GM21619 (cell line): Measurements from ENCODE around the gene NLRX1.
"Not testable (repeated sequence)": the region's sequence is repeated elsewhere in the genome, so short reads cannot be mapped to it uniquely, and the experiment has no call there.

Experiments
- ATAC-seq: cut with Tn5 transposase; IDR thresholded peaks from one replicate; pipeline ENCODE4 v1.9.1; 2021; ENCODE audit not compliant: unreplicated experiment

Gene NLRX1

DNA sequence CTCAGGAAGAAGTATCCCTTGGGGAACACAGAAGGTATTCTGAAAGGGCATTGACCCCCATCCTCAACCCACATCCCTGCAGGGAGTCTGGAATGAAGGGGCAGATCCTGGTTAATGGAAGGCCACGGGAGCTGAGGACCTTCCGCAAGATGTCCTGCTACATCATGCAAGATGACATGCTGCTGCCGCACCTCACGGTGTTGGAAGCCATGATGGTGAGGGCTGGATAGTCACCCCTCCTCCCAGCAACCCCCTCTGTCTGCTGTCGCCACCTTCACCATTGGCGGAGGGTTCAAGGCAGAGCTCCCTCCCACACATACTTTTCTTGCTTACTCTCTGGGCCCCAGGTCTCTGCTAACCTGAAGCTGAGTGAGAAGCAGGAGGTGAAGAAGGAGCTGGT is 14.3 kb upstream of the NLRX1 start:
- ATAC-seq: no peak

DNA sequence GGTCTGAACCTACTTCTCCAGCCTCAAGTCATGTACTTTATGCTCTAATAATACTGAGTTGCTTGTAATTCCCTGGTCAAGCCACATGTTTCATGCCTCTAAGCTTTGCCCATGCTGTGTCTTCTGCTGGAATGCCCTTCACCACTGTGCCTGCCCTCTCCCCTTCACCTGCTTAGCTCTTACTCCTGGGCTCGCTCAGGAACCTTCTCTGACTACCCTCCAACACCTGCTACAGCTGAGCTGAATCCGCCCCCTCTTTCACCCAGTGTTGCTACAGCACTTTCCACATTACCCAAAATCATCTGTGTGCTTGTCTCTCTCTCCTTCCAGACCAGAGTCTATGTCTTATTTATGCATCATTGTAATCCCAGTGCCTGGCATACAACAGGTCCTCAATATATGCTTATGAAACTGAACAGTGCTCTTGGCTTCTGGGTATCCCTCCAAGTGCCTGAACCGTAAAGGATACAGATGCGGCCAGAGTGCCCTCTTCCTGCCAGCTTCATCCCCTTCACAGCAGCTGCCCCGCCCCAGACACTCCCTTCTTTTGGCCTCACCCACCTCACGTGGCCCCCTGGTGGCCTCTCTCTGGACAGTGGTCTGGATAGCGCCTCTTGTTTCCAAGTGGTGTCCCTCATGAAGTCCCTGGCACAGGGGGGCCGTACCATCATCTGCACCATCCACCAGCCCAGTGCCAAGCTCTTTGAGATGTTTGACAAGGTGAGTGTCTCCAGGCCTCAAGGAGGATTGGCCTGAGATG is 12.6 kb upstream of the NLRX1 start:
- no peak for ATAC-seq

DNA sequence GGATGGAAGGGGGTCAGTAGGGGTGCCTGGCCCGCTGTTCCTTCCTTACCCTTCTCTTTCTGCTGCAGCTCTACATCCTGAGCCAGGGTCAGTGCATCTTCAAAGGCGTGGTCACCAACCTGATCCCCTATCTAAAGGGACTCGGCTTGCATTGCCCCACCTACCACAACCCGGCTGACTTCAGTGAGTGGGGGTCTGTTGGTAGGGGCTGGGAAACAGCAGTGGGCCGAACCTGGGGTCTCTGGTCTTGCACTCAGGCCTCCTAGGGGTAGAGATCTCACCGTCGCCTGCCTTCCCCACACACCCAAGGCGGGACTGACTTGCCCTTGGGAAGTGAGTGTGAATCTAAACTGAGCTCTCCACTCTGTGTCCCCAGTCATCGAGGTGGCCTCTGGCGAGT is 12.0 kb upstream of the NLRX1 start:
- ATAC-seq: no peak

DNA sequence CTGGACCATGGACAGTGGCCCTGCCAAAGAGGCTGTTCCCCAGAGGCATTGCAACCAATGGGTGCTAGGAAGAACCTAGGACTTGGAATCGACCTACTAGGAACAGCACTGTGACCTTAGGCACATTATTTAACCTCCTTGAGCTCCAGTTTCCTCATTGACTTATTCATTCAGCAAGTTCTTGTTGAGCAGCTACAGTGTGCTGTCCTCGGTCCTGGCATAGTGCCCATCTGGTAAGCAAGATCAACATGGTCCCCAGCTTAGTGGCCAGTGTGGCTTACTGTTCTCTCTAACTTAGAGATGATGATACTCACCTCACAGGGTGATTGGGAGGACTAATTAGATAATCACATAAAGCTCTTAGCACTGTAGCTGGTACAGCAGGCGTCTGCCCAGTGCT is 11.5 kb upstream of the NLRX1 start:
- ATAC-seq: no peak

DNA sequence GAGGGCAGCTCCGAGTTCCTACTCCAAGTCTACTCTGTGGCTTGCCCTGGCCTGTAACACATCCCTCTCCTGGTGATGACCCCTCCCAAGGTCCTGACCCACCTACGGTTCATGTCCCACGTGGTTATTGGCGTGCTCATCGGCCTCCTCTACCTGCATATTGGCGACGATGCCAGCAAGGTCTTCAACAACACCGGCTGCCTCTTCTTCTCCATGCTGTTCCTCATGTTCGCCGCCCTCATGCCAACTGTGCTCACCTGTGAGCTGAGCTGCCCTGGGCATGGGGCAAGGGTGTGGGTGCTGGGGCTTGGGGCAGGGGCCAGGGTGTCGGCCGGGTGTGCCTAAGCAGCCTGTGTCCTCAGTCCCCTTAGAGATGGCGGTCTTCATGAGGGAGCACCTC is 10.1 kb upstream of the NLRX1 start:
- ATAC-seq: no peak

DNA sequence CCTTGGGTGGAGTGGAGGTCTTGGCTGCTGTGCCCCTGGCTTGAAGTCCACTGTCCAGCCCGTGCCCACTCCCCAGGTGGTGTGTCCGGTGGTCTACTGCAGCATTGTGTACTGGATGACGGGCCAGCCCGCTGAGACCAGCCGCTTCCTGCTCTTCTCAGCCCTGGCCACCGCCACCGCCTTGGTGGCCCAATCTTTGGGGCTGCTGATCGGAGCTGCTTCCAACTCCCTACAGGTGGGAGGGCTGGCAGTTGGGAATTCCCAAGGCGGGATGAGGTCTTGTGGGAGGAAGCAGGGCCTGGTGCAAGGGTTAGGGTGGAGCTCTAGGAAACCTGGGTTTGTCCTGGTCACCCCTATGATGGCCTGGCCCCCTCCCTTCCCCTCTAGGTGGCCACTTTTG is 8.4 kb upstream of the NLRX1 start:
- no peak for ATAC-seq

DNA sequence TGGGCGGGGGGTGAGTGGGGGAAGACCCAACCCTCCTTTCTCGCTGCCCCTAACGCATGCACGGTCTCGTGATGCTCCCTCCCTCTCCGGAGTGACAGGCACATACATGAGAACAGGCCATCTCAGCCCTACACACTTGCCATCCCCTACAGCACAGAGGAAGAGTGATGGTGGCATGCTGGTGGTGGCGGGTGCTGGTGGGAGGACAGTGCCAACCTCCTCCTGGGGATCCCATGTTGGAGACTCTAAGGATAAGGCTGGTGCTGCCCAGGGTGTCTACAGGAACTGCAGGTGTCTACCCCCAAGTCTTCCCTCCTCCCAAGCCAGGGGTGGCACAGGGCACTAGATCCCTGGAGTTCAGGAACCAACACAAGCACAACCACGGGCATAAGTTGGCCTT is 6.7 kb upstream of the NLRX1 start:
- no peak for ATAC-seq

DNA sequence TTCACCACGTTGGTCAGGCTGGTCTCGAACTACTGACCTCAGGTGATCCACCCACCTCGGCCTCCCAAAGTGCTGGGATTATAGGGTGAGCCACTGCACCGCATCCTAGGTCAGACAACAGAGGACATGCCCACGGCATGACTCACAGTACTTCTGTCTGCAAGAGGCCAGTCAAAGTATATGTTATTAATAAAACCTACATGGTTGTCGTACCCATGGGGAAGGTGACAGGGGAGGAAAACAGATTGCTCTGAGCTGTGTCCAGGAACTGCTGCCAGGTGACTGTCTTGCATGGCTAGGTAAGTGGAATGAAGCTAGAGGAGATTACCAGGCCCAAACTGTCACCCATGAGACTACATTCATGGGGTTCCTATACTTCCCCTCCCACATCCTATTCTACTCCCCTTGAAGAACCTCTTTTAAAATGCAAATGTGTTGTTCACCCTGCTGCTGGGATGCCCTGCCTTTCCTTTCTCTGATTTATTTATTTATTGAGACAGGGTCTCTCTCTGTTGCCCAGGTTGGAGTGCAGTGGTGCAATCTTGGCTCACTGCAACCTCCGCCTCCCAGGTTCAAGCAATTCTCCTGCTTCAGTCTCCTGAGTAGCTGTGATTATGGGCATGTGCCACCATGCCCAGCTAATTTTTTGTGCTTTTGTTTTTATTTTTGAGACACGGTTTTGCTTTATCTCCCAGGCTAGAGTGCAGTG is 2.0 kb upstream of the NLRX1 start:
- no peak for ATAC-seq

DNA sequence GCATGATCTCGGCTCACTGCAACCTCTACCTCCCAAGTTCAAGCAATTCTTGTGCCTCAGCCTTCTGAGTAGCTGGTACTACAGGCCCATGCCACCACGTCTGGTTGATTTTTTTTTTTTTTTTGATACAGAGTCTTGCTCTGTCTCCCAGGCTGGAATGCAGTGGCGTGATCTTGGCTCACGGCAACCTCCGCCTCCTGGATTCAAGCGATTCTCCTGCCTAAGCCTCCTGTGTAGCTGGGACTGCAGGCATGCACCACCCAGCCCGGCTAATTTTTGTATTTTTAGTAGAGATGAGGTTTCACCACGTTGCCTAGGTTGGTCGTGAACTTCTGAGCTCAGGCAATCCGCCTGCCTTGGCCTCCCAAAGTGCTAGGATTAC is 1.5 kb upstream of the NLRX1 start:
- not testable (repeated sequence) for ATAC-seq

DNA sequence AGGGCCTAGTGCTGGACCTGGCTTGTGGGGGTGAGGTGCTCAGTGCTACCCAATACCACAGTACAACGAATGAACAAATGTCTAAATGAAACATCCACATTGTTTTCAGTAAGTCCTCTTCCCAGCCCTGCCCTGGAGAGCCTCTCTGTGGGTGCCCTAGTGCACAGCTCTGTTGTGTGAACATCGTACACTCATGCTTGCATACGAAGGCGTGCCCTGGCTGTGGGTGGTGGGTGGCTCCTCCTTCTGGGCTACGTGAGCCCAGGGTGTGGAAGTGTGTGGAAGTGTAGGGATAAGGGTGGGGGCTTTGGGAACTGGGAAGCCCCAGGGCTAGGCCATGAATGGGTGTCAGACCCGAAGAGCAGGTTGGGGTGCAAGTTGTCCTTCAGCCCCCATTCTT is 592 bp upstream of the NLRX1 start:
- no peak for ATAC-seq

DNA sequence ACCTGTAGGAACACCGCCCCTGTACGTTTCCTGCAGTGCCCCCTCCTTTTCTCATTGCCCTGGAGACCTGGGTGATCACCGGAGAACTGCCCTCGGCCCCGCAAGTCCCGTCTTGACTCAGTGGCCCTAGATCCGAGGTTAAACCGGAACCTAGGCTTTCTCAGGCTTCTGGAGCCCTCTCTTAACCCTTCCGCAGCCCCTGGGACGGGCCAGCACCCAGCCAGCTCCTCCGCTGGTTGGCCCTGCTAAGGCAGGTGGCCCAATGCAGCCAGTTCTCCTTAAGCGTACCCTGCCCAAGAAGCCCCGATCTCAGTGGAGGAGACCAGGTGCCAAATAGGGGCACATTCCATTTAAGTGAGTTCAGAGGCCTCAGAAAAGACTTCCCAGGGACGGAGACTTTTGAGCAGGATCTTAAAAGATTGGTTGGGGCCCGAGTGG is 776 bp downstream of the NLRX1 start:
- peak; percentile 26 for ATAC-seq

DNA sequence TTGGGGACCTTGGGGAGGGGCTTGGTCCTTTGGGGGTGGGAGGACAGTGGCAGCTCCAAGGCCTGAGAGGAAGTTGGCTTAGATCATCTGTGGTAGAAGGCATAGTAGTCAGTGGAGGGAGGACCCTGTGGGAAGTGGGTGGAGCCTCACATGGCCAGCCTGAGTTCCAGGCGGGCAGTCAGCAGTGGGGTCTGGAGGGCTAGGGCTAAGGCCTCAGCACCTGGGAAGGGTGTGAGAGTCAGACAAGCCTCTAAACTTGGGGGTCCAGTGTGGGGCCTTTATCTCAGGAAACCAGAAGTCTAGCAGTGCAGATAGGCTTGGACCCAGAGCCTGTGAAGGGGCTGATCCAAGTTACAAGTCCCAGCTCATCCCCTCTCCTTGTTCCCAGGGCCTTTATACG is 4.0 kb downstream of the NLRX1 start:
- no peak for ATAC-seq

DNA sequence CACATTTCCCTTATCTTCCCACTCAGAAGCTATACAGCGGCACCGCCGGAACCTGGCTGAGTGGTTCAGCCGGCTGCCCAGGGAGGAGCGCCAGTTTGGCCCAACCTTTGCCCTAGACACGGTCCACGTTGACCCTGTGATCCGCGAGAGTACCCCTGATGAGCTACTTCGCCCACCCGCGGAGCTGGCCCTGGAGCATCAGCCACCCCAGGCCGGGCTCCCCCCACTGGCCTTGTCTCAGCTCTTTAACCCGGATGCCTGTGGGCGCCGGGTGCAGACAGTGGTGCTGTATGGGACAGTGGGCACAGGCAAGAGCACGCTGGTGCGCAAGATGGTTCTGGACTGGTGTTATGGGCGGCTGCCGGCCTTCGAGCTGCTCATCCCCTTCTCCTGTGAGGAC is 4.9 kb downstream of the NLRX1 start:
- no peak for ATAC-seq

DNA sequence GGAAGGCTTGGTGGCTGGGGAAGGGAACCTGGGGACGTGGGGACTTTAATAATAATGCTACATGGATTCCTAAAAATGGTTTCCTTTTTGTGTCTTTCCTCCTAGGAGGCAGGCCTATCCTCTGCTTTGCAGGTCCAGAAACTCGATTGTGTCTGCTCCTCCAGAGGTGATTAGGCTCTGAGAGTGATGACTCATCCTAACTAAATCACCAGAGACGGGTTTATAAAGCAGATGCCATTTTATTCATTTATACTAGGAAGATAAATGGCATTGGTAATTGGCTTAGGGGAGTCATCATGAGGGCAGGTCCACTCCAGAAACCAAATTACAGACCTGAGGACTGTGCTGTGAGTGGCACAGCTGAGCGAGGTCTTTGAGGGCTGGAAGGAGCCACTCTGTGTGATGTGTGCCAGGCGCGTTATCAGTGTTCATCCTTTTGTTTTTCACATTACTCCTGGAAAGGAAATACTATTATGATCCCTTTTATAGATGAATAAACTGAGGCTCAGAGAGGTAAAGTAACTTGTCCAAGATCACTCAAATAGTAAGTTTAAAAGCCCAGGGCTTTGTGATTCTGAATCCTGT is 7.1 kb downstream of the NLRX1 start:
- ATAC-seq: no peak

DNA sequence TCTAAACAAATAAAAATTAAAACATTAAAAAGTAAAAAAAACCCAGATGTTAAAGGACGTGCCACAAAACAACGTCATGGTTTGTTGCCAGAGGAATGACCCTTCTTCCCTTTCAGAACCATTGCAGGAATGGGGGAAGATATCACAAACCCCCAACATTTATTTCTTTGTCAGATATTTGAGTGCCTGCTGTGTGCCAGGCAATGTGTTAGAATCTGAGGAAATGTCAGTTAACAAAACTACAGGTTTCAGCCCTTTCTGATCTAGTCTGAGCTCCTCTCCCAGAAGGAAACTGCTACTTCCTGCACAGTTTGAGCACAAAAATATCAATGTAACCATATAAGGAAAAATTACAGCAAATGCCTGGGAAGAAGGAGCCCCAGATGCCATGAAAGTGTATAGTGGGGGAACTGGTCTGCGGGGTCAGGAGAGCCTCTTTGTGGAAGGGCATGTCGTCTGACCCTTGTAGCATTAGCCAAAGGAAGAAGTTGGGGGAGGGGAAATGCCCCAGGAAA is 9.7 kb downstream of the NLRX1 start:
- ATAC-seq: no peak

DNA sequence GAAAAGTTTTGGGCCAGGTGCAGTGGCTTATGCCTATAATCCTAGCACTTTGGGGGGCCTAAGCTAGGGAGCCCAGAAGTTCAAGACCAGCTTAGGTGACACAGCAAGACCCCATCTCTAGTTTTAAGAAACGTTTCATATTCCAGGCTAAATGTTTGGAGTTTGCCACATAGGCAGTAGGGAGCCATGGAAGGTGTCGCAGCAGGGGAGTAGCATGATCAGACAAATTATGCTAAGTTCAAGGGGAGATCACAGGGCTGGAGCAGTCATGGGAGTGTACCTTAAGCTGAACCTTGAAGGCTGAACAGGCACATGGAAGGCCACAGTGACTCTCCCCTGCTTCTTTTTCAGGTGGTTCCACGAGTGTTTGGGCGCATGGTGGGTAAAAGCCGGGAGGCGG is 10.8 kb downstream of the NLRX1 start:
- ATAC-seq: no peak

DNA sequence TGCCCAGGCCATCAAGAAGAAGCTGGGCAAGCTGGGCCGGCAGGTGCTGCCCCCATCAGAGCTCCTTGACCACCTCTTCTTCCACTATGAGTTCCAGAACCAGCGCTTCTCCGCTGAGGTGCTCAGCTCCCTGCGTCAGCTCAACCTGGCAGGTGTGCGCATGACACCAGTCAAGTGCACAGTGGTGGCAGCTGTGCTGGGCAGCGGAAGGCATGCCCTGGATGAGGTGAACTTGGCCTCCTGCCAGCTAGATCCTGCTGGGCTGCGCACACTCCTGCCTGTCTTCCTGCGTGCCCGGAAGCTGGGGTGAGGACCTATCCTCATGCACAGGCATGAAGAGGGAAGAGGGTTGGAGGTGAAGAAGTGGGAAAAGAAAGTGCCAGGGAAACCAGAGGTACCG is 11.5 kb downstream of the NLRX1 start:
- ATAC-seq: no peak

DNA sequence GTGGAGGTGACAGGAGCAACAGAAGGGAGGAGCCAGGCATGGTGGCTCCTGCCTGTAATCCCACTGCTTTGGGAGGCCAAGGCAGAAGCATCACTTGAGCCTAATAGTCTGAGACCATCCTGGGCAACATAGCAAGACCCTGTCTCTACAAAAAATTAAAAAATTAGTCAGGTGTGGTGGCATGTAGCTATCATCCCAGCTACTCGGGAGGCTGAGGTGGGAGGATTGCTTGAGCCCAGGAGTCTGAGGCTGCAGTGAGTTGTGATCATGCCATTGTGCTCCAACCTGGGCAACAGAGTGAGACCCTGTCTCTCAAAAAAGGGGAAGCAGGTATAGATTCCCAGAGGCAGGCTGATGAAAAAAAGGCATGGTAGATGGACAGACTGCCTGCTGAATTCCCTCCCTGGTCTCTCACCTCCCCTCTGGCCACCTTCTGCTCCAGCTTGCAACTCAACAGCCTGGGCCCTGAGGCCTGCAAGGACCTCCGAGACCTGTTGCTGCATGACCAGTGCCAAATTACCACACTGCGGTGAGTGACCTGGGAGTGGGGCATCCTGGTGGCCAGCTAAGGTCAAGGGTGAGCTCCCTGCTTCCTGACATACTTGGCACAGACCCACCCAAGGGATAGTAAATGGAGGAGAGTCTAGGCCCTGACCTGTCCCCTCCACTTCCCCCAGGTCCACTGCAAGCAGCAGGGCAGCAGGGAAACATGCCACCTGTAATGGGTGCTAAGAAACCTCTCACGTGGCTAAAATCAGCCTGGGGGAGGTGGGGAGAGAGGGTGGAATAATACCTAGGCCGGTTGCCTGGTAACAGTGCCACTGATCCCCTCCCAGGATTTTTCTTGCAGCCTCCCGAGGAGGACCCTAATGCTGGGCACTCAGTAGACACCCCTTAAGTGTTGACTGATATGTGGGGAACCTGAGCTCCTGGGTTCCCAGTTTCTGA is 12.5 kb downstream of the NLRX1 start:
- no peak for ATAC-seq

DNA sequence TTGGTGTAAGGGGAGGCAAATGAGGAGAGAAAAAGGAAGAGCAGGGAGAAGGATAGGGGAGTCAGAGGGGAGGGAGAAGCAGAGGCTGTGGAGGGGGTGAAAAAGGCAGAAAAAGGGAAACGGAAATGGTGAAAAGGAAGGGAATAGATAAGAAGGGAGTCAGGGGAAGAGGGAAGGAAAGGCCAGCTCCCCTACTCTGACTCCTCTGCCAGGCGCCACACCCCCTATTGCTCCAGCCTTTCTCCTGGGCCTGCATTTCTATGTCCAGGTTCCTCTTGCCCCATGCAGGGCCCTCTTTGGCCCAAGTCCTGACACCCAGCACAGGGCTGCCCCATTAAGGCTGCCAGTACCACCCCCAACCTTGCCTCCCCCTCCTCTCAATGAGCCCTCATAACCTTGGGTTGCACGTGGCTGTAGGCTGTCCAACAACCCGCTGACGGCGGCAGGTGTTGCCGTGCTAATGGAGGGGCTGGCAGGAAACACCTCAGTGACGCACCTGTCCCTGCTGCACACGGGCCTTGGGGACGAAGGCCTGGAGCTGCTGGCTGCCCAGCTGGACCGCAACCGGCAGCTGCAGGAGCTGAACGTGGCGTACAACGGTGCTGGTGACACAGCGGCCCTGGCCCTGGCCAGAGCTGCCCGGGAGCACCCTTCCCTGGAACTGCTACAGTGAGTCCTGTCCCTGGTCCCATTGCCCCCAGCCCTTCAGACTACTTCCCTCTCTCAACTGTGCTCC is 13.3 kb downstream of the NLRX1 start:
- ATAC-seq: no peak

DNA sequence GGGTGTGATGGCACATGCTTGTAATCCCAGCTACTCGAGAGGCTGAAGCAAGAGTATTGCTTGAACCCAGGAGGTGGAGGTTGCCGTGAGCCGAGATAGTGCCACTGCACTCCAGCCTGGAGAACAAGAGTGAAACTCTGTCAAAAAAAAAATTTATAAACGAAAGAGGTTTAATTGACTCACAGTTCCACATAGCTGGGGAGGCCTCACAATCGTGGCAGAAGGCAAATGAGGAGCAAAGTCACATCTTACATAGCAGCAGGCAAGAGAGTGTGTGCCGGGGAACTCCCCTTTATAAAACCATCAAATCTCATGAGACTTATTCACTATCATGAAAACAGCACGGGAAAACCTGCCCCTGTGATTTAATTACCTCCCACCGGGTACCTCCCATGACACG is 15.9 kb downstream of the NLRX1 start:
- not testable (repeated sequence) for ATAC-seq
